ENCODE measurements around the gene LYZL2. TPM values are rescaled to one million over a fixed set of nuclear protein-coding genes. Genes with fewer than 3 reads are reported as not detected.

LYZL2 gene
- total and polyA plus RNA-seq, 9 of the 15 experiments (the other 6 are each of a cell fraction or from before 2014, with no cell fraction given) = not detected

DNA sequence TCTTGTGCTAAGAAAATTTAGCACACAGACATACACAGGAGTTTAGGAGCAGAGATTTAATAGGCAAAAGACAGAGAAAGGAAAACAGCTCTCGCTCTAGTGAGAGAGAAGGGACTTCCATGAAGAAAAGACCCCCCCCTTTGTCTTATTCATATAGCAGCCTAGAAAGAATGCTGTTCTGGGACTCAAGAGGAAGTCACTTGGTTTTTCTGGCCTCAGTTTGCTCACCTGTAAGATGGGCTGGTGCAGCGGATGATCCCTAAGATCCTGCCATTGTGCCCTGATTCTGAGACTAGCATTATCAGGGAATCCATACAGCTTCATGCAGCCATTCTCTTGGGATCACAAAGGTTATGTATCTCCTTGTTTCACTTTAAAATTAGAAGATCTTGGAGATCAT is 42.7 kb downstream of the LYZL2 start:
- no TSS peak for BruUV-seq (replicated peaks)
- FAIRE-seq = no peak
- H3K4me1 ChIP-seq (replicated peaks in 1 of 2; ENCODE audit: control insufficient read depth in 2 of 2, insufficient read depth in 2 of 2, low read length in 2 of 2) = peaks cover 14 to 16% of the 10 kb centered on the region in 2 experiments; a peak in 3 of 5 replicates
- no peak overlapping the region for H3K27ac ChIP-seq (ENCODE audit: extremely low read depth, low read depth, low read length)
- ATAC-seq = no peak
- no peak for DNase-seq (ENCODE audit: extremely low read depth in 1 of 4, low spot score in 3 of 4)
- no peaks in the 10 kb centered on the region for H3K27me3 ChIP-seq (ENCODE audit: control insufficient read depth in 2 of 2, insufficient read depth in 2 of 2, low read length in 2 of 2)
- H3K9ac ChIP-seq (ENCODE audit: insufficient read depth in 1 of 2, low read depth in 2 of 2, low read length in 2 of 2) = no peak overlapping the region
- in situ Hi-C loops (cut with MboI) (no loop called here), intact Hi-C loops (cut with micrococcal nuclease) (no loop called here)
- no peaks in the 10 kb centered on the region for H3K79me2 ChIP-seq (ENCODE audit: control insufficient read depth, insufficient read depth, low read length)
- no peaks in the 10 kb centered on the region for H3K9me3 ChIP-seq (replicated peaks; ENCODE audit: control insufficient read depth, insufficient read depth, low read depth, low read length)
- H3K4me2 ChIP-seq (ENCODE audit: insufficient read depth, low read length) = no peak overlapping the region
- 0 out of 2 replicates have a peak overlapping the region, but pooled peaks have one; percentile 93 for H2AFZ ChIP-seq (ENCODE audit: low read depth, low read length)
- no peaks in the 10 kb centered on the region for H3K36me3 ChIP-seq (ENCODE audit: control insufficient read depth, insufficient read depth, low read length)
- ChIA-PET CTCF (ENCODE audit: low intra/inter-chr PET ratio) (no interaction called here), POLR2A (interaction anchor here (1.7 kb wide), 1 partner anchor 22 kb away, joined by 7 read pairs; no protein-coding TSS in a partner anchor)
- H3K9me1 ChIP-seq (ENCODE audit: control insufficient read depth, insufficient read depth, low read length) = no peaks in the 10 kb centered on the region
- WGBS (ENCODE audit: insufficient coverage, low coverage, missing lambda C conversion rate) = 100% methylated on average over 2 of the region's 2 CpGs
- H3K4me3 ChIP-seq = no peak overlapping the region
- no peaks in the 10 kb centered on the region for H4K20me1 ChIP-seq (replicated peaks; ENCODE audit: control insufficient read depth, insufficient read depth, low read length)
- TF ChIP-seq PRMT5 (CRISPR knock-in tag; IDR thresholded peaks at IDR 0.05) (no peak), ZNF282 (CRISPR knock-in tag; IDR thresholded peaks at IDR 0.05) (no peak), FUS (optimal IDR thresholded peaks at IDR 0.05; ENCODE audit: low read depth, low read length) (no peak), HLTF (IDR thresholded peaks at IDR 0.05) (no peak), BDP1 (IDR thresholded peaks at IDR 0.05; ENCODE audit: insufficient read depth, insufficient read length) (no peak), NEUROD1 (IDR thresholded peaks at IDR 0.05; ENCODE audit: borderline replicate concordance, low read depth, low read length, partially characterized antibody) (no peak), OTX1 (CRISPR knock-in tag; IDR thresholded peaks at IDR 0.05) (no peak), RCOR1 (IDR thresholded peaks at IDR 0.05; ENCODE audit: borderline replicate concordance in 1 of 2, low read depth in 2 of 2, low read length in 2 of 2) (peak in 1 of 2 experiments; percentile 66; a peak in 1 of 4 replicates), KDM1A (IDR thresholded peaks at IDR 0.05) (peak; percentile 53 to 71), SMARCA5 (IDR thresholded peaks at IDR 0.05) (peak; percentile 44; the same call in 1 of the 2 replicates), ADNP (tag; IDR thresholded peaks at IDR 0.05) (peak; percentile 87)
- TF ChIP-seq, protein P1, sequence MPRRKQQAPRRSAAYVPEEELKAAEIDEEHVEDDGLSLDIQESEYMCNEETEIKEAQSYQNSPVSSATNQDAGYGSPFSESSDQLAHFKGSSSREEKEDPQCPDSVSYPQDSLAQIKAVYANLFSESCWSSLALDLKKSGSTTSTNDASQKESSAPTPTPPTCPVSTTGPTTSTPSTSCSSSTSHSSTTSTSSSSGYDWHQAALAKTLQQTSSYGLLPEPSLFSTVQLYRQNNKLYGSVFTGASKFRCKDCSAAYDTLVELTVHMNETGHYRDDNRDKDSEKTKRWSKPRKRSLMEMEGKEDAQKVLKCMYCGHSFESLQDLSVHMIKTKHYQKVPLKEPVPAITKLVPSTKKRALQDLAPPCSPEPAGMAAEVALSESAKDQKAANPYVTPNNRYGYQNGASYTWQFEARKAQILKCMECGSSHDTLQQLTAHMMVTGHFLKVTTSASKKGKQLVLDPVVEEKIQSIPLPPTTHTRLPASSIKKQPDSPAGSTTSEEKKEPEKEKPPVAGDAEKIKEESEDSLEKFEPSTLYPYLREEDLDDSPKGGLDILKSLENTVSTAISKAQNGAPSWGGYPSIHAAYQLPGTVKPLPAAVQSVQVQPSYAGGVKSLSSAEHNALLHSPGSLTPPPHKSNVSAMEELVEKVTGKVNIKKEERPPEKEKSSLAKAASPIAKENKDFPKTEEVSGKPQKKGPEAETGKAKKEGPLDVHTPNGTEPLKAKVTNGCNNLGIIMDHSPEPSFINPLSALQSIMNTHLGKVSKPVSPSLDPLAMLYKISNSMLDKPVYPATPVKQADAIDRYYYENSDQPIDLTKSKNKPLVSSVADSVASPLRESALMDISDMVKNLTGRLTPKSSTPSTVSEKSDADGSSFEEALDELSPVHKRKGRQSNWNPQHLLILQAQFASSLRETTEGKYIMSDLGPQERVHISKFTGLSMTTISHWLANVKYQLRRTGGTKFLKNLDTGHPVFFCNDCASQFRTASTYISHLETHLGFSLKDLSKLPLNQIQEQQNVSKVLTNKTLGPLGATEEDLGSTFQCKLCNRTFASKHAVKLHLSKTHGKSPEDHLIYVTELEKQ (CRISPR knock-in tag; IDR thresholded peaks at IDR 0.05) = no peak
- TF ChIP-seq, protein P2, sequence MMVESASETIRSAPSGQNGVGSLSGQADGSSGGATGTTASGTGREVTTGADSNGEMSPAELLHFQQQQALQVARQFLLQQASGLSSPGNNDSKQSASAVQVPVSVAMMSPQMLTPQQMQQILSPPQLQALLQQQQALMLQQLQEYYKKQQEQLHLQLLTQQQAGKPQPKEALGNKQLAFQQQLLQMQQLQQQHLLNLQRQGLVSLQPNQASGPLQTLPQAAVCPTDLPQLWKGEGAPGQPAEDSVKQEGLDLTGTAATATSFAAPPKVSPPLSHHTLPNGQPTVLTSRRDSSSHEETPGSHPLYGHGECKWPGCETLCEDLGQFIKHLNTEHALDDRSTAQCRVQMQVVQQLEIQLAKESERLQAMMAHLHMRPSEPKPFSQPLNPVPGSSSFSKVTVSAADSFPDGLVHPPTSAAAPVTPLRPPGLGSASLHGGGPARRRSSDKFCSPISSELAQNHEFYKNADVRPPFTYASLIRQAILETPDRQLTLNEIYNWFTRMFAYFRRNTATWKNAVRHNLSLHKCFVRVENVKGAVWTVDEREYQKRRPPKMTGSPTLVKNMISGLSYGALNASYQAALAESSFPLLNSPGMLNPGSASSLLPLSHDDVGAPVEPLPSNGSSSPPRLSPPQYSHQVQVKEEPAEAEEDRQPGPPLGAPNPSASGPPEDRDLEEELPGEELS (CRISPR knock-in tag; IDR thresholded peaks at IDR 0.05; ENCODE audit: borderline replicate concordance) = no peak
- TF ChIP-seq, protein P3, sequence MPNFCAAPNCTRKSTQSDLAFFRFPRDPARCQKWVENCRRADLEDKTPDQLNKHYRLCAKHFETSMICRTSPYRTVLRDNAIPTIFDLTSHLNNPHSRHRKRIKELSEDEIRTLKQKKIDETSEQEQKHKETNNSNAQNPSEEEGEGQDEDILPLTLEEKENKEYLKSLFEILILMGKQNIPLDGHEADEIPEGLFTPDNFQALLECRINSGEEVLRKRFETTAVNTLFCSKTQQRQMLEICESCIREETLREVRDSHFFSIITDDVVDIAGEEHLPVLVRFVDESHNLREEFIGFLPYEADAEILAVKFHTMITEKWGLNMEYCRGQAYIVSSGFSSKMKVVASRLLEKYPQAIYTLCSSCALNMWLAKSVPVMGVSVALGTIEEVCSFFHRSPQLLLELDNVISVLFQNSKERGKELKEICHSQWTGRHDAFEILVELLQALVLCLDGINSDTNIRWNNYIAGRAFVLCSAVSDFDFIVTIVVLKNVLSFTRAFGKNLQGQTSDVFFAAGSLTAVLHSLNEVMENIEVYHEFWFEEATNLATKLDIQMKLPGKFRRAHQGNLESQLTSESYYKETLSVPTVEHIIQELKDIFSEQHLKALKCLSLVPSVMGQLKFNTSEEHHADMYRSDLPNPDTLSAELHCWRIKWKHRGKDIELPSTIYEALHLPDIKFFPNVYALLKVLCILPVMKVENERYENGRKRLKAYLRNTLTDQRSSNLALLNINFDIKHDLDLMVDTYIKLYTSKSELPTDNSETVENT (CRISPR knock-in tag; IDR thresholded peaks at IDR 0.05) = no peak
- TF ChIP-seq, protein P4, sequence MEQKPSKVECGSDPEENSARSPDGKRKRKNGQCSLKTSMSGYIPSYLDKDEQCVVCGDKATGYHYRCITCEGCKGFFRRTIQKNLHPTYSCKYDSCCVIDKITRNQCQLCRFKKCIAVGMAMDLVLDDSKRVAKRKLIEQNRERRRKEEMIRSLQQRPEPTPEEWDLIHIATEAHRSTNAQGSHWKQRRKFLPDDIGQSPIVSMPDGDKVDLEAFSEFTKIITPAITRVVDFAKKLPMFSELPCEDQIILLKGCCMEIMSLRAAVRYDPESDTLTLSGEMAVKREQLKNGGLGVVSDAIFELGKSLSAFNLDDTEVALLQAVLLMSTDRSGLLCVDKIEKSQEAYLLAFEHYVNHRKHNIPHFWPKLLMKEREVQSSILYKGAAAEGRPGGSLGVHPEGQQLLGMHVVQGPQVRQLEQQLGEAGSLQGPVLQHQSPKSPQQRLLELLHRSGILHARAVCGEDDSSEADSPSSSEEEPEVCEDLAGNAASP (IDR thresholded peaks at IDR 0.05) = no peak
